ENCODE results near the gene NRXN3. TPM values are rescaled to one million over a fixed set of nuclear protein-coding genes. Genes with fewer than 3 reads are reported as not detected.

NRXN3 gene
- total and polyA plus RNA-seq, 8 donors, result 0.53 to 2.5 (median 1.5) TPM

DNA sequence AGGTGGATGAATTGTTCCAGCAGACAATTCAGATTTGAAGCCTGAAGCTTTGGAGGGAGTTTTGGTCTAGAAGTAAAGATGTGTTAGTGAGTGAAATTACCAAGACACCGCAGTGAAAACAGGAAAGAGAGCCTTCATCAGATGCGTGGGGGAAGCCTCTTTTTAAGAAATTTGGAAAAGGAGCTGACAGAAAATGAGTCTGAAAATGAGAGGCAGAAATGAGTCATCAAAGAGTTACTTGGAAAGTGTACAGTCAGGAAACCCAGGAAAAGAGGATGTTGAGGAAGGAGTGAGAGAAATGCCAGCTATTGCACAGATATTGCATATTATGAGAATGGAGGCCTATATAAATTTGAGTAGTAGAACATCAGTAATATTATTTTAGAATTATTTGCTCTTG lies 520.7 kb downstream of the NRXN3 start:
- Histone ChIP-seq H3K36me3 (no peaks in the 10 kb centered on the region), H3K27ac (no peak overlapping the region), H3K9me3 (no peaks in the 10 kb centered on the region), H3K4me3 (no peak overlapping the region), H3K4me1 (no peaks in the 10 kb centered on the region), H3K27me3 (no peaks in the 10 kb centered on the region)
- FAIRE-seq, result no peak
- TF ChIP-seq, protein P1, sequence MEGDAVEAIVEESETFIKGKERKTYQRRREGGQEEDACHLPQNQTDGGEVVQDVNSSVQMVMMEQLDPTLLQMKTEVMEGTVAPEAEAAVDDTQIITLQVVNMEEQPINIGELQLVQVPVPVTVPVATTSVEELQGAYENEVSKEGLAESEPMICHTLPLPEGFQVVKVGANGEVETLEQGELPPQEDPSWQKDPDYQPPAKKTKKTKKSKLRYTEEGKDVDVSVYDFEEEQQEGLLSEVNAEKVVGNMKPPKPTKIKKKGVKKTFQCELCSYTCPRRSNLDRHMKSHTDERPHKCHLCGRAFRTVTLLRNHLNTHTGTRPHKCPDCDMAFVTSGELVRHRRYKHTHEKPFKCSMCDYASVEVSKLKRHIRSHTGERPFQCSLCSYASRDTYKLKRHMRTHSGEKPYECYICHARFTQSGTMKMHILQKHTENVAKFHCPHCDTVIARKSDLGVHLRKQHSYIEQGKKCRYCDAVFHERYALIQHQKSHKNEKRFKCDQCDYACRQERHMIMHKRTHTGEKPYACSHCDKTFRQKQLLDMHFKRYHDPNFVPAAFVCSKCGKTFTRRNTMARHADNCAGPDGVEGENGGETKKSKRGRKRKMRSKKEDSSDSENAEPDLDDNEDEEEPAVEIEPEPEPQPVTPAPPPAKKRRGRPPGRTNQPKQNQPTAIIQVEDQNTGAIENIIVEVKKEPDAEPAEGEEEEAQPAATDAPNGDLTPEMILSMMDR (IDR thresholded peaks at IDR 0.05), result no peak
- 72 to 79% methylated on average over 2 of the region's 2 CpGs for WGBS, 2 donors
- intact Hi-C loops (cut with DNase I), result no loop called here
- DNase-seq, result no peak
- ATAC-seq, result no peak

GRCh38 chr14:78697341-78697740 lies 527.2 kb downstream of the NRXN3 start:
- peak in 3 of 4 donors; percentile 44 to 56 (median 53) for ATAC-seq
- FAIRE-seq, result peak; percentile 9
- 7 to 12% methylated on average over 2 of the region's 2 CpGs for WGBS, 2 donors
- Histone ChIP-seq H3K4me1 (no peaks in the 10 kb centered on the region), H3K27me3 (no peaks in the 10 kb centered on the region), H3K36me3 (no peaks in the 10 kb centered on the region), H3K27ac (no peak overlapping the region), H3K4me3 (no peak overlapping the region), H3K9me3 (no peaks in the 10 kb centered on the region)
- TF ChIP-seq, protein P1 (IDR thresholded peaks at IDR 0.05), result peak in 3 of 4 donors; percentile 0 to 28 (median 15)
- intact Hi-C loops (cut with DNase I), result no loop called here
- DNase-seq, result no peak

GRCh38 chr14:78698991-78699390 lies 528.8 kb downstream of the NRXN3 start:
- FAIRE-seq (no peak), ATAC-seq (no peak), DNase-seq (no peak)
- no peaks in the 10 kb centered on the region for H3K9me3 ChIP-seq
- intact Hi-C loops (cut with DNase I), result no loop called here
- H3K36me3 ChIP-seq, result no peaks in the 10 kb centered on the region
- H3K4me1 ChIP-seq, result no peaks in the 10 kb centered on the region
- WGBS, 2 donors, result 61 to 64% methylated on average over 3 of the region's 3 CpGs
- TF ChIP-seq, protein P1 (IDR thresholded peaks at IDR 0.05), result no peak
- H3K4me3 ChIP-seq, result no peak overlapping the region
- H3K27ac ChIP-seq, result no peak overlapping the region
- H3K27me3 ChIP-seq, result no peaks in the 10 kb centered on the region

DNA sequence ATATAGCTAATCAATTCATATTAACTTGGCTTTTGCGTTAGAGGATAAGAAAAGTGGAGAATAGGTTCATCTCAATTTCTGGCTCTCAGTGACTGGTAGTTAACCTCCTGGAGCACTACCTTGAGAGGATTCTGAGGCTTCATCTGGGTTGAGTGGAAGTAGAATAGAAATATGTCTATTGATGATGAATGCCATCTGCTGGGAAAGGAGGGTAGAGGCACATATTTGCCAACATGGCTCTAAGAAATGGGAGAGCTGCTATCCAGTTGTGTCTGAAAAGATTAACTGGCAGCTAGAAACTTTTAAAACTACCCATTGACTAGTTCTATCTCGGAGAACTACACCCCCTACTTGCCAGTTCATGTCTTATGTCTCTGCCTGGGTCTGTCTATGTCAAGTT lies 530.1 kb downstream of the NRXN3 start:
- Histone ChIP-seq H3K4me1 (no peaks in the 10 kb centered on the region), H3K4me3 (no peak overlapping the region), H3K27me3 (no peaks in the 10 kb centered on the region), H3K27ac (no peak overlapping the region), H3K9me3 (no peaks in the 10 kb centered on the region), H3K36me3 (no peaks in the 10 kb centered on the region)
- DNase-seq, result no peak
- intact Hi-C loops (cut with DNase I), result no loop called here
- TF ChIP-seq, protein P1 (IDR thresholded peaks at IDR 0.05), result no peak
- ATAC-seq, result no peak
- no peak for FAIRE-seq
- 60 to 63% methylated on average over 2 of the region's 2 CpGs for WGBS, 2 donors

DNA sequence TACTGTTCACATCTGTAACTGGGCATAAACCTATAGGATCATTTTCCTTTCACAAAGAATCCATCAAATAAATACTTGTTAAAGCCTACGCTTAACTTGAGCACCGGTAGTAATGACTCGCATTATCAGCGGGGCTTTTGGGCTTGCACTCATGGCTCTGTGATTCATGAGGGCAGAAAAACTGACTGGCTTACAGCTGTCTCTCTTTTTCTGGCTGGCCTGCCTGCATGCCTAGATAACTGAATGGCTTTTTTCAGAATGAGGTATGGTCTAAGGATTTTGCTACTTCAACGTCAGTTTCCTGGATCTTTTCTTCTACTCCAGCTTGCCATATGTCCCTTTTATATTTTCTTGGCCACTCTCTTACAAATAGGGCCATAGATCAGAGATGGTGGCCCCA lies 531.1 kb downstream of the NRXN3 start:
- no peak for DNase-seq
- Histone ChIP-seq H3K4me3 (no peak overlapping the region), H3K36me3 (no peaks in the 10 kb centered on the region), H3K4me1 (peaks cover 0 to 3% (median 2%) of the 10 kb centered on the region in 3 donors), H3K9me3 (no peaks in the 10 kb centered on the region), H3K27ac (no peak overlapping the region), H3K27me3 (no peaks in the 10 kb centered on the region)
- 57 to 66% methylated on average over 5 of the region's 5 CpGs for WGBS, 2 donors
- intact Hi-C loops (cut with DNase I), result no loop called here
- no peak for FAIRE-seq
- no peak for ATAC-seq
- TF ChIP-seq, protein P1 (IDR thresholded peaks at IDR 0.05), result no peak

All from pancreas (tissue), 10 donors.